ENCODE measurements around the gene NABP2. TPM values are rescaled to one million over a fixed set of nuclear protein-coding genes. Genes with fewer than 3 reads are reported as not detected.

Gene NABP2
- polyA plus RNA-seq, 1 donor (not counting 4 experiments of a cell fraction or from before 2014, with no cell fraction given) = 53.5 TPM

- no peak overlapping the region for H3K9ac ChIP-seq (ENCODE audit: control insufficient read depth, extremely low read depth, insufficient read depth, low read length)
- DNase-seq (ENCODE audit: low read depth, low spot score) = no peak
- no peaks in the 10 kb centered on the region for H3K9me1 ChIP-seq (ENCODE audit: control insufficient read depth, extremely low read depth, insufficient read depth, low read length)
- H3K27ac ChIP-seq (ENCODE audit: control insufficient read depth, insufficient read depth, low read length) = no peak overlapping the region
- H3K4me1 ChIP-seq (ENCODE audit: control insufficient read depth, extremely low read depth, insufficient read depth, low read length) = no peaks in the 10 kb centered on the region
- no peak overlapping the region for H2AFZ ChIP-seq (ENCODE audit: control insufficient read depth, low read length)
- H3K36me3 ChIP-seq (ENCODE audit: control insufficient read depth in 2 of 2, extremely low read depth in 1 of 2, insufficient read depth in 2 of 2, low read length in 2 of 2) = peaks cover 0 to under 1% of the 10 kb centered on the region in 2 experiments
- H4K20me1 ChIP-seq (ENCODE audit: control insufficient read depth, extremely low read depth, insufficient read depth, low read length) = no peaks in the 10 kb centered on the region
- no peaks in the 10 kb centered on the region for H3K79me2 ChIP-seq (ENCODE audit: control insufficient read depth, insufficient read depth, low read length)
- no peak overlapping the region for H3K4me2 ChIP-seq (ENCODE audit: control insufficient read depth, extremely low read depth, insufficient read depth, low read depth, low read length)
- no peaks in the 10 kb centered on the region for H3K27me3 ChIP-seq (ENCODE audit: control insufficient read depth, extremely low read depth, insufficient read depth, low read length)
- no peak for TF ChIP-seq EZH2 (IDR thresholded peaks at IDR 0.05; ENCODE audit: low read length)
- TF ChIP-seq CTCF (optimal IDR thresholded peaks at IDR 0.05 in 1 of 3, IDR thresholded peaks at IDR 0.05 in 1 of 3, conservative IDR thresholded peaks at IDR 0.05 in 1 of 3; ENCODE audit: extremely low read depth in 1 of 3, insufficient read depth in 2 of 3, low read length in 3 of 3) = no peak
- no peak overlapping the region for H3K4me3 ChIP-seq (ENCODE audit: control insufficient read depth in 2 of 3, extremely low read depth in 1 of 3, insufficient read depth in 2 of 3, low read depth in 1 of 3, low read length in 3 of 3)
- dilution Hi-C loops (cut with MboI; ENCODE audit: extremely low pct_ligation_motif_present, low sequenced_read_pairs) = no loop called here
- no peak for FAIRE-seq
- no peaks in the 10 kb centered on the region for H3K9me3 ChIP-seq (ENCODE audit: control insufficient read depth, low read depth, low read length)
These were observed 7.0 kb downstream of the NABP2 start for GRCh38 chr12:56231184-56231582.

DNA sequence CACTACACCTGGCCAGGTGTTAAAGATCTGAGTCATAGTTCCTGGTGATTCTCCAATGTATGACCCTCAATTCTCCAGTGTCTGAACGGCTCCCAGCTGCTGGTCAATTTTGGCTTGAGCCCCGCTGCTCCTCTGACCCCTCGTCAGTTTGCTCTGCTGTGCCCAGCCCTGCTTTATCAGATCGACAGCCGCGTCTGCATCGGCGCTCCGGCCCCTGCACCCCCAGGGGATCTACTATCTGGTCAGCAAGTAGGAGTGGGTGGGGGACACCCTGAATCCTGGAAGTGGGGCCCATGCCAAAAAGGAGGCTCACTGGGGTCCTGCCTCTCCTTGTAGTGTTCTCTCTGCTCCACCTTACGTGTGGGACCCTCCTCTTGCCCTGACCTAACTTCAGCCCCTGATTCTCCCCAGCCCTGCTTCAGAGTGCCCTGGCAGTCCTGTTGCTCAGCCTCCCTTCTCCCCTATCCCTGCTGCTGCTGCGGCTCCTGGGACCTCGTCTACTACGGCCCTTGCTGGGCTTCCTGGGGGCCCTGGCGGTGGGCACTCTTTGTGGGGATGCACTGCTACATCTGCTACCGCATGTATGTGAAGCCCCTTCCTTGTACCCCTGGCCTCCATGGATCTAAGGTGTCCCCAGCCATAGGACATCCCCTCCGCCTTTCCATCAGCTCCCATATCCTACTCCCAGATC is 10.7 kb downstream of the NABP2 start:
- H3K9me3 ChIP-seq (ENCODE audit: control insufficient read depth, low read depth, low read length) = no peaks in the 10 kb centered on the region
- peaks cover 4 to 15% of the 10 kb centered on the region in 2 experiments for H3K36me3 ChIP-seq (ENCODE audit: control insufficient read depth in 2 of 2, extremely low read depth in 1 of 2, insufficient read depth in 2 of 2, low read length in 2 of 2)
- DNase-seq (ENCODE audit: low read depth, low spot score) (no peak), FAIRE-seq (no peak)
- H3K4me2 ChIP-seq (ENCODE audit: control insufficient read depth, extremely low read depth, insufficient read depth, low read depth, low read length) = no peak overlapping the region
- H3K4me1 ChIP-seq (ENCODE audit: control insufficient read depth, extremely low read depth, insufficient read depth, low read length) = no peaks in the 10 kb centered on the region
- no peak overlapping the region for H3K27ac ChIP-seq (ENCODE audit: control insufficient read depth, insufficient read depth, low read length)
- H3K9me1 ChIP-seq (ENCODE audit: control insufficient read depth, extremely low read depth, insufficient read depth, low read length) = no peaks in the 10 kb centered on the region
- no peaks in the 10 kb centered on the region for H3K27me3 ChIP-seq (ENCODE audit: control insufficient read depth, extremely low read depth, insufficient read depth, low read length)
- H2AFZ ChIP-seq (ENCODE audit: control insufficient read depth, low read length) = no peak overlapping the region
- dilution Hi-C loops (cut with MboI; ENCODE audit: extremely low pct_ligation_motif_present, low sequenced_read_pairs) = no loop called here
- H3K4me3 ChIP-seq (ENCODE audit: control insufficient read depth in 2 of 3, extremely low read depth in 1 of 3, insufficient read depth in 2 of 3, low read depth in 1 of 3, low read length in 3 of 3) = no peak overlapping the region
- no peaks in the 10 kb centered on the region for H3K79me2 ChIP-seq (ENCODE audit: control insufficient read depth, insufficient read depth, low read length)
- TF ChIP-seq EZH2 (IDR thresholded peaks at IDR 0.05; ENCODE audit: low read length) (no peak), CTCF (optimal IDR thresholded peaks at IDR 0.05 in 1 of 3, IDR thresholded peaks at IDR 0.05 in 1 of 3, conservative IDR thresholded peaks at IDR 0.05 in 1 of 3; ENCODE audit: extremely low read depth in 1 of 3, insufficient read depth in 2 of 3, low read length in 3 of 3) (no peak)
- no peak overlapping the region for H3K9ac ChIP-seq (ENCODE audit: control insufficient read depth, extremely low read depth, insufficient read depth, low read length)
- H4K20me1 ChIP-seq (ENCODE audit: control insufficient read depth, extremely low read depth, insufficient read depth, low read length) = no peaks in the 10 kb centered on the region

All from keratinocyte (primary cell).